Ishikawa (cell line): ENCODE data around the gene MYOF.

Experiments
- CEBPB ChIP-seq: IDR thresholded peaks from 2 replicates; pipeline ENCODE4 v1.6.1; 2012
- CREB1 ChIP-seq: IDR thresholded peaks from 2 replicates; pipeline ENCODE4 v1.6.1; 2012; ENCODE audit warnings: low read depth
- EGR1 ChIP-seq: IDR thresholded peaks from 2 replicates; pipeline ENCODE4 v1.6.1; 2012
- EP300 ChIP-seq: IDR thresholded peaks from 2 replicates; pipeline ENCODE4 v1.6.1; 2012; ENCODE audit warnings: borderline replicate concordance
- FOXM1 ChIP-seq: IDR thresholded peaks from 2 replicates; pipeline ENCODE4 v1.6.1; 2012; ENCODE audit warnings: low read depth, borderline replicate concordance
- MAX ChIP-seq: IDR thresholded peaks from 2 replicates; pipeline ENCODE4 v1.6.1; 2012
- NFIC ChIP-seq: IDR thresholded peaks from 2 replicates; pipeline ENCODE4 v1.6.1; 2012
- RAD21 ChIP-seq: IDR thresholded peaks from 2 replicates; pipeline ENCODE4 v1.6.1; 2012; ENCODE audit warnings: low read depth
- REST ChIP-seq: IDR thresholded peaks from 2 replicates; pipeline ENCODE4 v1.6.1; 2012; ENCODE audit warnings: low read depth, mild to moderate bottlenecking
- TAF1 ChIP-seq: IDR thresholded peaks from 2 replicates; pipeline ENCODE4 v1.6.1; 2012; ENCODE audit warnings: low read depth, mild to moderate bottlenecking
- TCF12 ChIP-seq: IDR thresholded peaks from 2 replicates; pipeline ENCODE4 v1.6.1; 2012; ENCODE audit warnings: low read depth
- TEAD4 ChIP-seq: IDR thresholded peaks from 2 replicates; pipeline ENCODE4 v1.6.1; 2012
- USF1 ChIP-seq: IDR thresholded peaks from 2 replicates; pipeline ENCODE4 v1.6.1; 2012
- YY1 ChIP-seq: IDR thresholded peaks from 2 replicates; pipeline ENCODE4 v1.6.1; 2012; ENCODE audit warnings: low read depth
- ZBTB7A ChIP-seq: IDR thresholded peaks from 2 replicates; pipeline ENCODE4 v1.6.1; 2012; ENCODE audit warnings: low read depth

Gene MYOF

GRCh38 chr10:93495654-93496321 is 13.7 kb upstream of the MYOF start:
- TF ChIP-seq ZBTB7A = no peak; the same call in 1 of the 2 replicates
- TF ChIP-seq EGR1 = no peak
- TF ChIP-seq YY1 = no peak
- no peak for TF ChIP-seq RAD21
- no peak for TF ChIP-seq TEAD4
- TF ChIP-seq NFIC = peak; percentile 80
- no peak for TF ChIP-seq USF1
- no peak for TF ChIP-seq CEBPB
- no peak for TF ChIP-seq MAX
- no peak for TF ChIP-seq FOXM1
- TF ChIP-seq TCF12 = no peak; the same call in 1 of the 2 replicates
- TF ChIP-seq TAF1 = no peak; the same call in 1 of the 2 replicates
- peak; percentile 21; the same call in 1 of the 2 replicates for TF ChIP-seq EP300
- TF ChIP-seq CREB1 = no peak
- no peak for TF ChIP-seq REST

- TF ChIP-seq MAX (no peak), EP300 (no peak), RAD21 (no peak), TCF12 (no peak), REST (no peak), FOXM1 (no peak), NFIC (no peak), YY1 (no peak), CEBPB (no peak), EGR1 (no peak), TAF1 (no peak)
Observed at GRCh38 chr10:93494494-93494893, 12.4 kb upstream of the MYOF start.

GRCh38 chr10:93493162-93493561 is 11.0 kb upstream of the MYOF start:
- no peak for TF ChIP-seq RAD21
- TF ChIP-seq EP300 = 0 out of 2 replicates have a peak, but pooled peaks have one; percentile 21
- TF ChIP-seq REST = no peak
- TF ChIP-seq EGR1 = no peak
- no peak for TF ChIP-seq TCF12

GRCh38 chr10:93491602-93492121 is 9.5 kb upstream of the MYOF start:
- TF ChIP-seq RAD21 (no peak), USF1 (no peak)

- TF ChIP-seq TCF12 (0 out of 2 replicates have a peak, but pooled peaks have one; percentile 37), NFIC (peak; percentile 81), TEAD4 (peak; percentile 73), REST (no peak), EP300 (0 out of 2 replicates have a peak, but pooled peaks have one; percentile 37), EGR1 (no peak), YY1 (peak; percentile 32; the same call in 1 of the 2 replicates)
Observed at GRCh38 chr10:93488956-93489528, 6.9 kb upstream of the MYOF start.
